NCI-H146 (cell line): ENCODE measurements around the gene TFAP2E.

Experiments used
- DNase-seq: peaks from one replicate; lab custom pipeline; 2025; lab: John Stamatoyannopoulos, UW

TFAP2E gene

DNA sequence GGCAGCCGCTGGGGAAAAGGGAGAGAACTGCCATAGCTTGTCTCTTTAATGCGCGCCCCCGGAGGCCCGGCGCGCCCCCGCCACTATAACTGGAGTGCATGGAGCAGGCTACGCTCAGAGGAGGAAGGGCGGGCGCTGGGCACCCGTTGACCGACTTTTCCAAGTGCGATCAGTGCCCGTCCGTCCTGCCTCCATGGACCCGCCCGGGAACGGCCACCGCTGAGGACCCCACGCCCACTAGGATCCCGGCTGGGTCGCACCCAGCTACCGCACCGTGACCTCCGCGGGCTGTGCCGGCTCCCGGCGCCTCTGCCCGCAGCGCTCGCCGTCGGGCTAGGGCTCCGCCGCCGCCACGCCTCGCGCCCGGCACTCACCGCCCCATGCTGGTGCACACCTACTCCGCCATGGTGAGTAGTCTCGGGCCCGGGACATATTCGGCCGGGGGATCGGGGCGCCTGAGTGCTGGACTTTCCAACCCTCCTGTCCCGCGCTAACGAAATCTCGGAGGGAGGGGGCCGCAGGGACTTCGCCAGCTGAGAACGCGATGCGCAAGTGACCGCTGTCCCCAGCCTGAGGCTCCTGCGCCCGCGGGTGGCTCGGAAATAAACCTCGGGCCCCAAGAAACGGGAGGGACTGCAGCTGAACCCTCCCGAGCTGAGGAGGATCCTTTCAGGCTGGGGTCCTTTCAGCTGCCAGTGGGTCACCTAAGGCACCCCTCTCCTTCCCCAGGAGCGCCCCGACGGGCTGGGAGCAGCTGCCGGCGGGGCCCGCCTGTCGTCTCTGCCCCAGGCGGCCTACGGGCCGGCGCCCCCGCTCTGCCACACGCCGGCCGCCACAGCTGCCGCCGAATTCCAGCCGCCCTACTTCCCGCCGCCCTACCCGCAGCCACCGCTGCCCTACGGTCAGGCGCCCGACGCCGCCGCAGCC, at the start of gene TFAP2E:
Gene TFAP2E (plus strand): TSS at position 117 of the 927 bp plus-strand sequence. CDS start 264 bp downstream, at position 381.
- DNase-seq = peak; percentile 24

DNA sequence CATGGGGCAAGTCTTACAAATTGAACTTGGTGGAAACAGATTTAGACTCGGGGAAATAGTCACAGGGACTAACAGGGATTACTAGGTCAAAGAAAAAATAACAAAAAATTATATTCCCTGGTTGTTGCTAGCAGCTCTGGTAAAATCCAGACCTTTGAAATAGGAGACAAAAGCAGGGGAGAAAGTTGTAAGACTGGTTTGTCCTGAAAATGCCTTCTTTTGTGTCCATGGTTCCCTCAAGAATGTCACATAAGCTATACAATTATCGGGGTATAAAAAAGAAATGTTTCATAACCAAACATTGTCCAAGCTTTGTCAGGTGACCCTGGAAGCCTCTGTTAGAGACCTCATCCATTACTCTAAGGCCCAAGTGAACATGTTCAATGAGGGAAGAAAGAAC, 49.0 kb upstream of the TFAP2E start:
- DNase-seq = no peak

DNA sequence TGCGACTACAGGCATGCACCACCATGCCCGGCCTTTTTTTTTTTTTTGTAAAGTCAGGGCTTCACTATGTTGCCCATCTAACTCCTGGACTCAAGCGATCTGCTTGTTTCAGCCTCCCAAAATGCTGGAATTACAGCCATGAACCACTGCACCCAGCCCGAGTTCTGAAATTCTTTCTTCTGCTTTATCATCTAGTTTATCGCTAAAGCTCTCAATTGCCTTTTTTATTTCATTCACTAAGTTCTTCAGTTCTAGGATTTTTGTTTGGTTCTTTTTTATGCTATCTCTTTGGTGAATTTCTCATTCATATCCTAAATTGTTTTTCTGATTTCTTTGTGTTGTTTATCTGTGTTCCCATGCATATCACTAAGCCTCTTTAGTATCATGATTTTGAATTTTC, 42.9 kb upstream of the TFAP2E start:
- no peak for DNase-seq

DNA sequence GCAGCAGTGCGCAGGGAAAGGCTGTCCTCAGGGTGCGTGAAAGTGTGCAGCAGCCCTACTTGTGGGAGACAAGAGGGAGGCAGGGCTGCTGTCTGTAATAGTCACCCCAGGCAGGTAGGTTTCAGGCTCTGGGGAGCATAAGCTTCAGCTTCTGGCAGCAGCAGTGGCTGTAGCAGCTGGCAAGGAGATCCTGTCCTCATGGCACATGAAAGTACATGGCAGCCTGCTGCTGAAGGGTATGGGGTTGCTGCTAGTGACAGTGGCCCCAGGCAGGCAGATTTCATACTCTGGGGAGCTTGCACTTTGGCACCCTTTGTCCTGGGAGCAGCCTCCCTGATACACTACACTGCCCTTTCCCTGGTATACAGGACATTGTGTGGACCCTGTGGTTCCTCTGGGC, 42.2 kb upstream of the TFAP2E start:
- DNase-seq = no peak

DNA sequence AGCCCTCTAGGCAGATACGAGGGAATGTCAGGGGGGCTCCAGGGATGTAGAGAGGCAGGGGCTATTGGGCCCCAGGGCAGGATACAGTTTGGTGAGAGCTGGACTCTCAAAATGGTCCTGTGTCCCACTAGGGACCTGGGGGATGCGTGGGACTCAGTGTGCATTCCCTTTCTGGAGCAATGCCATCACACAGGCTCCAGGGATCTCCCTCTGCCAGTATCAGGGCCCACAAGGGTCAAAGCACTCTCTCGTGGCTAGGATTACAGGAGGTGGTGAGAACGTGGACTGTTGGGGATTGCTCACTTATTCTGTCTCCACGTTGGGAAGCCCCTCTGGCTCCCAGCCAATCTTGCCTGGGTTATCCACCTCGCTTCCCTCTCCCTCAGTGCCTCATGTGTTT, 41.7 kb upstream of the TFAP2E start:
- no peak for DNase-seq

DNA sequence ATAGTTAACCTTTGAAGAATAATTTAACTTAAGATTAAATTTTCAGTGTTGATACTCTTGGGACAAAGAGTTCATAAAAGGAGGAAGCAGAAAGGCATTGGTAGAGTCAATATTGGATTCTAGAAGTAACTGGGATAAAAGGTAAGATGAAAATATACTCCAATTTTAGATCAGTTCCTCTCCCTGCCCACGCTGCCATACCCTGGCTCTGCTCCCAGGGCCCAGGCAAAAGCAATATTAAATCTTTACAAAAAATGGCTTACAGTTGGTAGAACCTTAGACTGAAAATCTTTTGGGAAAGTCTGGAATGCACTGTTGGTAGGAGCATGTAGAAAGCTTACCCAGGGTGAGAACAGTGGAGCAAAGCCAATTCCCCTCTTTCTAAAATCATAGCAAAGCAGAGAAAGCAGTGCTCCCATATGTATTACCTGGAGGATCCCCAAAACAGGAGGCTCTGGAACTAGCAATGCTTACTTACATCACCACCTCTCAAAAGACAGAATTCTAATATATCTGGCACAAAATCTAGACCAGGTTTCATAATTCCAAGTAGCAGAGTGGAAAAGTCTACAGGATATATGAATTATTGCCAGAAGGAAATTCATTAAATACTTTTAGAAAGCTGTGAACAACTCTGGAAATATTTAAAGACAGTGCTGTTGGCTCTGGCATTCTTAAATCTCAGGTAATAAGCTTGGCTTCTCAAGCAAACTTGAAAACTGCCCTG, 40.5 kb upstream of the TFAP2E start:
- DNase-seq = no peak

DNA sequence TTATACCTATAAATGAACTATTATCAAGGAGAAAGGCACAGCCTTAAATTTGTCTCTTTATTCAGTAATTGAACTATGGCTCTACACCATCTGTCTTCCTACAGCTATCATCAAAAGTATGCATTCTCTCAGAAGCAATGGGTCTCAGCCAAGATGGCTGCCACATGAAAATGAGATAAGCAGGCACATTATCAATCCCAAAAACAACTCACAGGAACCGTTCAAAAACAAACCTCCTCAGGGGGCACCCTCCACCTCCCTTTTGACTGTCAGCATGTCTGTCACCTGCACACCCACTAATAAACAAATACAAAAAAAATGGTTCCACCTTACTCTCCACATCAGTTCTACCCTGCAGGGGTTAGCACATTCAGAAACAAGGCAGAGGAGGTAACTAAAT, 39.5 kb upstream of the TFAP2E start:
- peak; percentile 26 for DNase-seq

DNA sequence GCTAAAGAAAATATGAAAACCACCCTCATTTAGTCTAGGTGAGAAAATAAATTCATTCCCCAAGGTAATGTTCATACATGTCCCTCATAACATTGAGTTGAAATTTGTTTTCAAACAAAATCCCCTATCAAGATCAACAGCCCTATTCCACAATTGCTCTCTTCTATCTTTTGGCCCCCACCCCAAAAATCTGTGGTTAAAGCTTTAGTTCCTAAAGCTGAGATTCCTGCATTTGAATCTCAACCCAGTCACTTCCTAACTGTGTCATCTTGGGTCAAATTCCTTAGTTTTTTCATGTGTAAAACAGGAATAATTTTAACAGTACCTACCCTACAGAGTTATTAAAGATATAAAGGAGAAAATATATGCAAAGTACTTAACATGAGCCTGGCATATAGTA, 37.9 kb upstream of the TFAP2E start:
- no peak for DNase-seq

DNA sequence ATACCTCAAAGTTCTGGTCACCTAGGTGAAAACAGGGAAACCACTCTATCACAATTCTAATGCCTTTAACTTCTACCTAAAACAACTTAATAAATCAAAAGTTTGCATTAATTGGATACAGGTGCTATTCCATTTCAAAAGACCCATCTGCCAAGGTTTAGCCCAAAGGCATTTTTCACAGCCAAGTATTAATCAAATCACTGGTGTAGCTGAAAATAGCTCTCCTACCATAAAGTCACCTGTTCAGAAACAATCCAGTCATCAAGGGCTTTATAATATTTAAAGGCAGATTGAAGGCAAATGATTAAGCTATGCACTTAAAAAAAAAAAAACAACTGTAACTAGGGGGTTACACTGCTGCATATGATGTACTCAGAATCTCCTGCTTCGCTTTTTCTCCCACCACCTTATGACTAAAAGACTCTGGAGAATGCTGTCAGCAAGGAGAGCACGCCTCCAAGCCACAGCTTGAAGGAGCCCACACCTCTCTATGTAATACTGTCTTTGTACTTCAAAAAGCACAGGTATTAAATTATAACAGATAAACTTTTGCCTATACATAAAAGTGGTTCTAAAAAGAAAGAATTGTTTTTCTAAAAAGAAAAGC, 36.5 kb upstream of the TFAP2E start:
- DNase-seq = no peak

DNA sequence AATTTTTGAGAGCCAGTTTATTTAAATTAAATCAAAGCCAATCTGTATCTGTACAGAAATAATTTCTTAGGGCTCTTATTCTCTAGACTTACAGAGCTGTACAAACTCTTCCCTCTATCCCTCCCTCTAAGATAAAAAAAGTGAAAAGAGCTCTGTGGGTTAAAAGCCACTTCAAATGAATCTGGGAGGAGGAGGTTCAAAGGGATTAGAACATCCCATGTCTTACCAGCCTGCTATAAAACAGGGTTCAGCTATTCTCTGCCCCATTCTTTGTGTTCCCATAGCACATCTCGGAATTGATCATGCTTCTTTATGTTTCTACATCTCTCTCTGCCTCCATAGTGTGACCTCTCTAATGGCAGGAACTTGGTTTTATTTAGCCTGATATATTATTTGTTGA, 35.3 kb upstream of the TFAP2E start:
- no peak for DNase-seq

DNA sequence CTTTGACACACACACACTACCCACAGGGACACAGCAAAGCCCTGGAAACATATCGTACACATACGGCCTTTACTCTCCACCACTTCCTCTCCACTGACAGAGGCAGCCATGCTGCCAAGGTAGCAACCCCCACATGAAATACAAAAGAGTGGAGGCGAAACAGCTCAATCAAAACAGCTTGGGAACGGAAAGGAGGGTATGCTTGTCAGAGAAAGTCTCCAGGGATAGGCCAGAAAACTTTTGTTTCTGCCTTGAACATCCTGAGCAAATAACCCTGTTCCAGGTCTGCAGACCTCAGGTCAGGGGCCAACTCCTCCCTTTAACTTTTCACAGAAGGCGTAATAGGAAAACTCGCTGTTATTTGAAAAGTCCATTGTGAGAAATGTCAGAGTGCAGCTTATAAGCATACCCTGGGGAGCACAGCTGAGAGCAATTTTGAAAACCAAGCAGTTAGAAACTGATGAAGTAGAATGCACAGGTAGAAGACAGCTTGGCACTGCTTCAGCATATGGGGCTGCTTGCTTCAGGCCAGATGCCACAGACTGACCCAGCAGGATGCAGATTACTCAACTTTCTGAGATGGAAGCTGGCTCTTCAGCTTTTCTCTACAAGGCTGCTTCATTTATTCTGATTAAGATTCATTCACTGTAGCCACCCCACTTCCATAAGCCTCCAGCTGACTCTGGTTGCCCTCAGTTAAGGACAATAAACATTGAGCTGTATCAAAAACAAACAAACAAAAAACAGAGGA, 33.9 kb upstream of the TFAP2E start:
- DNase-seq = no peak

DNA sequence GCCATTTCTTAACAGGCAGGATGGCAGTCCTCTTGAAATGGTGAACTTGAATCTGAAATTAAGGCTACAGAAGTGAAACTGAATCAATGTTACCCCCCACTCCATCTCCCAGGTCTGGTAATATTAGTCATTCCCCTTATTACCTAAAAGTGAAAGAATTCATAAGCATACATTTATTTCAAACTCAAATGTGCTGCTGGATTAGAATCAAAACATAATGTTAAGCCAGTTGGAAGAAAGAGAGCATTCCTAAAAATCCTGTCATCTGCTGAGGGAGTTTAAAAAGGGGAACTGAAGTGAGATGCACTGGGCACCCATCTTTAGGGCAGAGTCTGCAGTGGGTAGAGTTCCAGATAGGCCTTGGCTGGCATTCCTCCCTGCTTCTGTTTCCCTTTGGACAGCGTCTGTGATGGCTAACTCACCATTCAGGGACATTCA, 33.3 kb upstream of the TFAP2E start:
- no peak for DNase-seq

DNA sequence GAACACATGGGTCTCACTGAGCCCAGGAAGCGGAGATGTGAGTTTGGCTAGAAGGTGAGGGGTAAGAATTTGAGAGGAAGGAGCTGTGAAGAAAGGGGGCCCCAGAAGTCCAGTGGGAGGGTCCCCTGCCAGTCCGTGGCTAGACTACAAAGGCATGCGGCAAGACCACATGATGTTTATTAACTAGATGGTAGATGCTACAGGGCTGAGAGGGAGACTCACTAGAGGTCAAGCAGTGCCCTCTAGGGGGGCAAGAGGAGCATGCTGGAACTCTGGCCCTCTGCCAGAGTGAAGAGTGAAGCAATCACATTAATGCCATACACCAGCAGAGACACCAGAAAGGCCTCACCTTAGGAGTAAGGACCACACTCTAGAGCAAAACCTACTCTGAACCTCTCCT, 28.1 kb upstream of the TFAP2E start:
- peak; percentile 49 for DNase-seq

DNA sequence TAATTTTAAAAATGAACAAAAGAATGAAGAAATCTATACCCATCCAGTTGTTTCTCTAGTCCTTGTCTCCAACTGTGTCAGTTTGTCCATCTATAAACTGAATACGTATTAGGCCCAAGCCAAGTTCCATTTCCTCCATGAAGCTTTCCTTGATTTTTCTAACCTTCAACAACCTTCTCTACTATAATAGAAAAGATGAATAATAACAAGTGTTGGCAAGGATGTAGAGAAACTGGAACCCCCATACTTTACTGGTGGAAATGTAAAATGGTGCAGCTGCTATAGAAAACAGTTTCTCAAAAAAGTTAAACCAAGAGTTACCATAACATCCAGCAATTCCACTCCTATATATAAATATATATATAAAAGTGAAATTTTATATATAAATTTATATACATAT, 26.5 kb upstream of the TFAP2E start:
- DNase-seq = no peak

DNA sequence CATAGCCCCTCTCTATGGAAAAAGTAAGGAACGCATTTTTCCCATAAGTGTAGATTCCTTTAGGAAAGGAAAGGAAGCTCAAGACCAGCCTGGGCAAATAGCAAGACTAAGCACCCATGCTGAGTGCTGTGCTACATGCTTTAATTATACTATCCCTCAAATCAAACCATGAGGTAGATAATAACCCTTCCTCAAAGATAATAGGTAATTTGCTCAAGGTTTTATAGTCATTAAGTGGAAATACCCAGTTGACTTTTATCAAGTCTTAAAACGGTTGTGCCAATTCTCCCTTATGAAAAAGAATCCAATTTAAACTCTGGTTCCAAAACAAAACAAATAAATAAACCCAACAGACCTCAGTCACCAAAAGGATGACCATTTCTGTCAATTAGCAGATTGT, 19.3 kb upstream of the TFAP2E start:
- DNase-seq = peak; percentile 32

DNA sequence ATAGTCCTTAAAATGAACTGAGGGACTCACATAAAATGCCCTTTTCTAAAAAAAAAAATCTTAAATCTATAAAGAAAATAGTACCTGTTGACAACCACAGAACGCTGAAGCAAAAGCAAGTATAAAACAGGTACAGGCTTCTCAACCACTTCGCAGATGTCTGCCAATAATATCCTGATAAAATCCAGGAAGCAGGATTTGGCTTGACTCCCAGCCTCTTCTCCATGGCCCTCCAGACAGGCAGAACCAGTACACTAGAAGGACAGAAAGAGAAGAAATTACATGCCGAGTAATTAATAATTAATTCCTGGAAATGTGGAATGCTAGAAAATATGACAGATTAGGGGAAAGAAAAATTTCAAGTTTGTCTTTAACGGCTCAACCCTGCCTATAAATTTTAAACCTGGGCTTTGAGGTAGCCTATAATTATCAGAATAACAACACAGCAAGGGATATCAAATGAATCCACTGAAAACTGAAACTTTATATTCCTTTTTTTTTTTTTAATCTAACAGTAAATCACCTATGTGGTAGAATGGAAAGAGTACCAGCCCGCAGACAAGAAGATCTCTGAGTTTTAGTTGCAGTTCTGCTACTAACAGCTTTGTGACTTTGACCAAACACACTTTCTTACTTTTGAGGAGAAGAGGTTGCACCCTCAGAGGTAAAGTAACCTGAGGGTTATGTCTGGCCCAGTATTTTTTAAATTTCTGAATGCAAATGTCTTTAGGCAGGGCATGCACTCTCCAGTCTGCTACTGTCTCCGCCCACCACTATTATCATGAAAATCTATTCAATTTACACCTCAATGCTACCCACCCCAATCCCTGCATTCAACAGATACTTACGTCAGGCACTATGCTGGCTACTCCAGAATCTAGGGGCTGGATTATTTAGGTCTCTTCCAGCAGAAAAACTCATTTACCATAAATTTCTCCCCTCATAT, 18.6 kb upstream of the TFAP2E start:
- DNase-seq = no peak

DNA sequence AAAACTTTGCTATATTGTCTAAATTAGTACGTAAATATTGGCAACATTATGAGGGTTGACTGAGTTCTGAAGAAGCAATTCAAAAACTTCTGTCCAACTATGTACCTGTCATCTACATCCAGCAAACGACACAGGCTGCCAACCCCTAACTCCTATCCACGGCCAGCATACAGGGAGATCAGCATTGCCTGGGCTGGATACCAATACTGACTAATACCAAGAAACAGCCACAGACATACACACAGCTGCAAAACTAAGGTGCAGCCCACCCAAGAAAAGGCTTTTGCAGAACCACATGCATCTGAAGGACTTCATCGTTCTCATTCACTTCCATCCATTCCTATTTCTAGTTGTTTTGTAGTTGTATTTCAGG, 17.9 kb upstream of the TFAP2E start:
- DNase-seq = no peak

DNA sequence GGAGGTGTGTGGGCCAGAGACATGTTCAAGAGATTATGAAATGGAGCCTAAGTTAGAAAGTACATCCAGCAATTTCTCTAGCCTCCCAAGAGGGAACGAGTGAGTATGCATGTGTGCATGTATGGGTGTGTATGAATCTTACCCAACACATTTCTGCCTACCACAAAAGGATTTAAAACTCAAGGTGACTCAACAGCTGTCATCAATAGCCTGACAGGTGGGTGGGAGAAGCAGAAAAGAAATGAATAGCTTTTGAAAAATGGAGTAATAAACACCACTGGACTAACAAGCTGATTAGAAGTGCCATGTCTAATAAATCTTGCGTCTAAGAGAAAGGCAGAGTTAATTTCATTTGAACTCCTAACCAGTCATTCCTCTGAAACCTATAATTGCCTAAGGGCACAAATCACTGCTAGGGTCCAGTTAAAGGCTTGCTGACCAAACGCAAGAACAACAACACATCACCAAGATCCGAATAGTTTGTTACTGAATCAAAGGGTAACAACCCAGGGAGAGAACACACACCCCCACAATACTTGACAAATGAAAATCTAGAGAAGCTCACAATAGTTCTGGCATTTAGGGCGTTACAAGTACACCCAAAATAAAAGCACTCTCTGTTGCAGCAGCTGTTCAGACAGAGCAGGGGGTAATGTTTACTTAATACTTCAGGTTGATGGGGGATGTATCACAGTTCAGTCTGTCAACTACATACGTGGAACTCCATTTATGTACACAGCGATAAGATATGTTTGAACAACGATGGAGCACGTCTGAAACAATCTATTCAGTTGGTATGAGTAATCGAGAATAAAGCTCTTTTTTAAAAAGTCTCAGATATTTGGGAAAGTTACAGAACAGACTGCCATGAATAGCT, 17.3 kb upstream of the TFAP2E start:
- peak; percentile 86 for DNase-seq

DNA sequence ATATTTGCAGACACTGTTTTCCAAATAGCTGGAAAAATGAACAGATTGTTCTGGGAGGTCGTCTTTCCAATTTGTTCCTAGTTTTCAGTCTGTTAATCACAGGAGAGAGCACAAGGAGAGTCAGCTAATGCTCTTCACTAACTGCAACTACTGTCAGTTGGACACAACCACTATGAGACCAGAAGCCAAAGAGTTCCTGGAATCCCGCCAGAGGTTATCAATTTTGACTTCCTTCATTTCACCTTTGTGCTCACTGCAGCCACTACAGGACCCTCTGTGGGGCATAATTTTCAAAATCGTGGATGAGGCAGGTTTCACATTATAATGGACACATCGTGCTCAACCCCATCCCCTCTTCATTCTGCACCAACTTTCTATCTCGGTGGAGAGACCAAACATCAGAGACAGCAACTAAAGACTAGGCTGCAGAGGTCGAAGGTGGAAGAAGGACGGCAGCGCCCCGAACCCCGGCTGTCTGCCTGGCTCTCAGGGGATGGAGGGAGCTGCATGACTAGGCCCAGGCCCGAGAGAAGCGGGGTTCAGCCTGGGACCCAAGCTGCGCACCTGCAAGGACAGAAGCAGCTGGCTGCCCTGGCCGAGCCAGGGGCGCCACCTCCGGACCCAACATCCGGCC, 16.5 kb upstream of the TFAP2E start:
- DNase-seq = peak; percentile 54
